GM23248 (cell line): ENCODE data around the gene ACAP1.

Experiments
- EZH2 ChIP-seq: fragments of 200-600 bp; sonication (generic); IDR thresholded peaks from 2 replicates; pipeline ENCODE4 v1.6.1; 2018; ENCODE audit warnings: antibody characterized with exemption, mild to moderate bottlenecking; ENCODE audit not compliant: insufficient read depth, poor library complexity, severe bottlenecking
- EZH2phosphoT487 ChIP-seq: fragments of 200-600 bp; sonication (generic); IDR thresholded peaks from 2 replicates; pipeline ENCODE4 v1.6.1; 2018; ENCODE audit warnings: antibody characterized with exemption, moderate library complexity, mild to moderate bottlenecking, low read depth; ENCODE audit not compliant: insufficient read depth

DNA sequence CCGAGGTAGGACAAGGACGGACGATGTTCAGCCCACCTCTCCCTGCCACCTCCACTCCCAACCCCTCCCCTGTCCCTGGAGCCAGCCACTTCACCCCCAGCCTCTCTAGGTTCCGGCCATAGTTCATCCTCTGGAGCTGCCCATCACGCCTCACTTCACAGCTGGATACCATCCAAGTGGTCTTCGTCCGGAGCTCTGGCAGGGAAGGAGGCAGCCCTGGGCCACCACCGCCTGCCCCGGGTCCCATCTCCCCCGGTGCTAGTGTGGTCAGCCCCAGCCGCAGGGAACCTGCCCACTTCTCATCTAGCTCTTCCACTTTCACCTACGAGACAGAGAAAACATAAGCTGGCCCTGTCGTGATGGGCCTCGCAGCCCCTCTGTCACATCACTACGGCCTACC lies 14.9 kb upstream of the ACAP1 start:
- TF ChIP-seq EZH2, result no peak
- TF ChIP-seq EZH2phosphoT487, result no peak
